GM15510 (cell line): ENCODE data around the gene RAB11FIP5.

Experiments used
- POLR2A ChIP-seq: IDR thresholded peaks from 3 replicates; pipeline ENCODE4 v1.6.1; 2011; ENCODE audit warnings: borderline replicate concordance; ENCODE audit not compliant: insufficient read length; ENCODE audit errors: extremely low read depth

Gene RAB11FIP5

DNA sequence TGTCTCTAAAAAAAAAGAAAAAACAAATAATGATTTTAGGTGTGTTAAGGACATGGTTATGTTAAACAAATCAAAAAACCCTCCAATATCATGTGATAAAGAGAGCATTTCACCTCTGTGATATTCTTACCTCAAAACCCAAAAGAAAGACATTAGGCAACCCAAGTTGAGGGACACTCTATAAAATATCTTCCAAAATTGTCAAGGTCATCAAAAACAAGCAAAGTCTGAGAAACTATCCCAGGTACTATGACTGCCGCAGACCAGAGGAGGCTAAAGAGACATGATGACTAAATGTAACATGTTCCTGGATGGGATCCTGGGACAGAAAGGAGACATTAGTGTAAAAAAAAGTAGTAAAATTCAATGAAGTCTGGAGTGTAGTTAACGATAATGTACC, 45.7 kb downstream of the RAB11FIP5 start:
- no peak for TF ChIP-seq POLR2A

DNA sequence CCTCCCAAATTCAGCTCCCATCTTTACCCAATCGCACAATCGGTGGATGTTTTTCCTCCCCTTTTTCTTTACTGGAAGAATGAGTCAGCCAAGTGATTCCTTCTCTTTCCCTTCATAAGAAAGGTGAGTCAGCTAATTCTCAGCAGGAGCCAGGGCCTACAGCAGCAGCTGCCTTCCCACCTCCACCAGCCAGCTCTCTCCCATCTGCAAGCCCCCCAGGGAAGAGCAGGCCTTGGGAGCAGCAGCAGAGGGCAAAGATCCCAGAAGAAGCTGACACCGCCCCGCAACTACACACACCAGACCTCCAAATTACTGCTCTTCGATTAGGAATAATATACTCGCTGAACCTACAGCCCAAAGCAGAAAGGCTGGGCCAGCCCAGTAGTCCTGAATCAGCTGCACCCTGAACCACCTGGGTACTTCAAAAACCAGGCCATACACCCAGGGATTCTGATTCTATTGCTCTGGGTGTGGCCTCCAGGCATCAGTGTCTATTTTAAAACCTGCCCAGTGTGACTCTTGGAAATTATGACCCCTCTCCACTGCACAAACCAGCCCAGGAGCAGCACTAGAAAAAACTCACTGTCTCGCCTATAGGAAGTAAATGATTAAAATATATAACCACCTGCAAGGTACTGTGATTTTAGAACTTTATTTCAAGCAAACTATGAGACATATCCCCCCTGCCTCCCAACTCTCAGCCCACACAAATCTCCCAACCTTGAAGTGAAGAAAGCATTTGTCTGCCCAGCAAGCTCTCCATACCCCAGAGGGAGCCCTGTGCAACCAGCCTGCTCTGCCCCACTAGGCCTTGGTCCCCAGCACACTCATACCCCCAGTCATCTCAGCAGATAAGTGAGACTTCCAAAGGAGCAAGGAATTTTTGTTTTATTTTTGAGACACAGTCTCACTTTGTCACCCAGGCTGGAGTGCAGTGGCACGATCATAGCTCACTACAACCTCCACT, 48.6 kb downstream of the RAB11FIP5 start:
- no peak for TF ChIP-seq POLR2A

DNA sequence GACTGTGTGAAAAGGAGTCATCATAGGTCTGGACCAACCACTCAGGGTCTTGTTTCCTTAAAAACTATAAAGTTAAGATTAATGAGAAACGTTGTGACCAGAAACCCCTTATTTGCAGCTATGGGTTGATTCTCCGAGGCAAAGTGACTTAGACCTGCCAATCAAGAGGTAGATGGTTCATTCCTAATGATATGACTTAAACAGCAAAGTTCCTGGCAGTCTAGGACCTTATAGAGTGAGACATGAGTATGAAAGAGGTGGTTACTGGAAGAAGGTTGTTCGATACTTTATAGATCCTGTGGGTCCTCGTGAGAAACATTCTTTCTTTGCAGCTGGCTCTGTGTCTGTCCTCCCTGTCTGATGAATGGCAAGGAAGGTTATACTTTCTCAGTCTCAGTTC, 49.3 kb downstream of the RAB11FIP5 start:
- no peak for TF ChIP-seq POLR2A

DNA sequence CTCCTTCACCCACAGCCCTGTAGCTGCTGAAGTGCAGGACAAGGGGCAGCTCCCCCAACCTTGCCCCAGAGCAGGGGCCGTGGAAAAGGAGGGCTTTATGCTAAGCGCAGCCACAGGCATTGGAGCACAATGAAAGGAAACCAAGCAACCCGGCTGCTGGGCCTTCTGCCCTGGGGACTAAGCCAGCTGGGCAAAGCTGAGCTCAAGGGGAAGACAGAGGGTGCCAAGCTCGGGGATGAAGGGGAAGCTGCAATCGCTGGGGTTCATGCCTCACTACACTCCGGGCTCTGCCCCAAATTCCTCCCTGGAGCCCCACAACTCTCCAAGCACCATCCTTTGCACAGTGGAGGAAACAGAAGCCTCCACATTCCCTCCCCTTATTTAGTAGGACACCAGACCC, 53.6 kb downstream of the RAB11FIP5 start:
- TF ChIP-seq POLR2A: no peak

DNA sequence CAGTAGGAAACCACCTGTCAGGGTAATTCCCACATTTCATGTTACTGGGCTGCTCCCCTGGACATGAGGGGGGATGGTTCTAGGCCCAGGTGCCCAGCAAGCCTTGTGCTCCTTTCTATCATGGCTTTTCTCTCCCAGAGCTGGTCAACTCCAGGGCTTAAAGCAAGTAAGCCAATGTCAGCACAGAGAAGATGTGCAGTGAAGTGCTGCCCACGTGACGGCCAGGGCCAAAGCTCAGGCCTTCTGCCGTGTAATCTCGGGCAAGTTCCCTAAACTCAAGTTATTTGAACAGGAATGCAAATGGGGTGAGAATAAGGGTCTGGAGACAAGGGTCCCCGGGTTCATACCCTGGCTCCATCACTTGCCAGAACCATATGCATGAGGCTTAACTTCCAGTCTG, 57.8 kb downstream of the RAB11FIP5 start:
- TF ChIP-seq POLR2A: no peak

DNA sequence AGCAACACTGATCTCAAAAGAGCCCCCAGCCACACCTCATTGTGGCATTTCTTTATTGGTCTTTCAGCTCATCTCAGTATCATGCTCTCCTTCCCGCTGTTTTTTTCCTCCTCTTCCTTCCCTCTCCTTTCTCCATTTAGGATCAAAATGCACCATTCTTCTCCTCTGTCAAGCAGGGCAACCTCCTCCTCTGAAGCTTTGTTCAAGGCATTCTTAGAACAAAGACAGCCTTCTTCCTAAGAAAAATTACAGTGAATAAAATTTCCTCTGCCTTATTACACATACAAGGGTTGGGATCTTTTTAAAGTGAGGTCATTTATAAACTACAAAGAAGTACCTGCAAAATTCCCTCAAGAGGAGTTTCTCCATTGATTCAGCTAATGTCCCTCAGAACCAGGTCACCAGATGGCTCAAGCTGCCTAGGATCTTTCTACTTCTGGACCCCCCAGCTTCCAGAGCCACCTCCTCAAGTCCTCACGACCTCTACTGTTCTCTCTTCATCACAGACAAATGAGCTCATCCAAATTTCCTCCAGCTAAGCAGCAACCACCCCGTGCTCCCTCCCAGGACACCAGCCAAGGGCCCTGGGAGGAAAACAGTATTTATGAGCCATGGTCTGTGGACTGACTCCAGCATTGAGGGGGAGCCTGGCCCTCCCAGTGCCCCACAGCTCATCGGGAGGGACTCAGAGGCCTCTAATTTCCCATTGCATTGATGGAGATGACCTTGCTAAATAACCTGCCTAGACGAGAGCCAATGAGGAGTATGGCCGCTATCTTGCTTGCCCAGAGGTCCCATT, 59.2 kb downstream of the RAB11FIP5 start:
- TF ChIP-seq POLR2A: no peak

DNA sequence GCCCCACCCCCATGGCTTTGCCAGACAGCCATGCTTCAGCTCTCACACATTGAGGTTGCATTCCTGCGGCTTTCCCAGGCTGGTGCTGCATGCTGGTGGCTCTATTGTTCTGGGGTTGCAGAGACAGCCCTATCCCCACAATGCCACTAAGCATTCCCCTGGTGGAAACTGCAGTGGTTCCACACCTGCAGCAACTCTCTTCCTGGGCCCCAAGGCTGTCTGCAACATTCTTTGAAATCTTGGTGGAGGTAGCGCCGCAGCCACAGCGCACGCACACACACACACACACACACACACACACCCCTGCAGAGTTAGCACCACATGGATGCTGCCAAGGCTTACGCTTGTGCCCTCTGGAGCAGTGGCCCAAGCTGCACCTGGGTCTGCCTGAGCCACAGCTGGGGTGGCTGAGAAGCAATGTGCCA, 62.6 kb downstream of the RAB11FIP5 start:
- no peak for TF ChIP-seq POLR2A

DNA sequence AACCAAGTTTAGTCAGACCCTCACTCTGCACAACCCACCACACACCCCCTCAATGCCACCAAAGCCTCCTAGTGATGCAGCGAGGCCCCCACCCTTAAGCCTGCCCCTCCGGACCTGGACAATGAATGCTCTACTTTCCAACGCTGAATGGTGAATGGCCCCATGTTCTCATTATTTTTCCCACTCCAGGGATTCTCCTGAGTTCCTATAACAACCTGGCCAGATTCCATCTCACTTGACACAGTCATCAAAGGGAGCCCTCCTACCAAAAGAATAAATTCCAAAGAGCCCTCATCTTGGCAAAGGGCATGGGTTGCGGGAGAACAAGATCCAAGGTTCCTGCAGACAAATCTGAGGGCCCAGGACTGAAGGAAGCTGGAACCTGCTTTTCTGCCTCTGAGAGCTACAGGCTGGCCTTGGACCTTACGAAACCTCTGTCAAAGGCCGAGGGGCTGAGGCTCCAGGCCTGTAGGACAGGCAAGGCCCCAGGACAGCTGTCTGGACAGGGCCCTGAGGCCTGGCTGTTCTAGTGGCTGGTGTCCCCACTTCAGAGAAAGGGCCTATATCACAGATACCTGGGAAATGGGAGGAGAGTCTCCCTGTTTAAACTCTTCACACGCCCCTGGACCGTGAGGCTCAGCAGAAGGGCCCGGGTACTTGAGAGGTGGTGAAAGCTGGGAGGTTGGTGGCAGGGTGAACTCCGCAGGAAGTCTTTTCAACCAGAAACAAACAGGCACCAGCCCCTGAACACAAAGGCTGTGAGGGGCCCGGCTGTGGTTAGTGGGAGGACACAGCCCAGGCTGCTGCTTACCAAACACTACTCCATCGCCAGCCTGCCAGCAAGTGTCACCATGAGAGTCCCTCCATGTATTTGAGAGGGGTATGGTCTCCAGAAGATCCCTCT, 68.6 kb downstream of the RAB11FIP5 start:
- TF ChIP-seq POLR2A: no peak

DNA sequence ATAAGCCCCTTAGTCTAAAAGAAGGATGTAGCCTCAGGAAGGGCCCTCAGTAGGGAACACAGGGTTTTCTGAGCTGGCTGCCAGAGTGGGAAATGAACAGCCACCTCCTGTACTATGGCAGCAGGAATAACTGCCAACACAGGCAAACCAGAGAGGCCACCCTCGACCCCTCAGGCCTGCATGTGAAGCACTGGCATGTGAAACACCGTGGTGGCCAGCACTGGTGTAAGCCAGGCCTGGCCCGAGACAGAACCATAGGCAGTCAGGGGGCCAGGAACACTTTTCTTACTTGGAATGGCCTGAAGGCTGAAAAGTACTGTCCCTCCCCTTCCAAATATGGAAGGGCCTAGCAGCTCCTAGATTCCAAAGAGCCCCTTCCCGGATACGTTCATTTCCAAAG, 69.5 kb downstream of the RAB11FIP5 start:
- no peak for TF ChIP-seq POLR2A

DNA sequence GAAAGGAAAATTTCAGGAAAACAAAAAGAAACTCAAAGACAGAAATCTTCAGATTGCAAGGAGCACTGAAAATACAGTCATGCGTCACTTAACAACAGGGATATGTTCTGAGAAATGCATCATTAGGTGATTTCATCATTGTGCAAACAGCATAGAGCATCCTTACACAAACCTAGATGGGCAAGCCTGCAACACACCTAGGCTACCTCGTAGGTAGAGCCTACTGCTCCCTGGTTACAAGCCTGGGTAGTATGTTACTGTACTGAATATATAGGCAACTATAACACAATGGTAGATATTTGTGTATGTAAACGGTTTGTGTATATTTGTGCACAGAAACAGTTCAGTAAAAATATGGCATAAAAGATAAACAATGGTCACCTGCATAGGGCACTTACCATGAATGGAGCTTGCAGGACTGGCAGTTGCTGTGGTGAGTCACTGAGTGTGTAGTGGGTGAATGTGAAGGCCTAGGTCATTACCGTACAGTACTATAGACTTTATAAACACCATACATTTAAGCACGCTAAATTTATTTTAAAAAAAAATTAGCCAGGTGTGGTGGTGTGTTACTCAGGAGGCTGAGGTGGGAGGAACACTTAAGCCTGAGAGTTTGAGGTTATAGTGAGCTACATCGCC, 74.7 kb downstream of the RAB11FIP5 start:
- no peak for TF ChIP-seq POLR2A

DNA sequence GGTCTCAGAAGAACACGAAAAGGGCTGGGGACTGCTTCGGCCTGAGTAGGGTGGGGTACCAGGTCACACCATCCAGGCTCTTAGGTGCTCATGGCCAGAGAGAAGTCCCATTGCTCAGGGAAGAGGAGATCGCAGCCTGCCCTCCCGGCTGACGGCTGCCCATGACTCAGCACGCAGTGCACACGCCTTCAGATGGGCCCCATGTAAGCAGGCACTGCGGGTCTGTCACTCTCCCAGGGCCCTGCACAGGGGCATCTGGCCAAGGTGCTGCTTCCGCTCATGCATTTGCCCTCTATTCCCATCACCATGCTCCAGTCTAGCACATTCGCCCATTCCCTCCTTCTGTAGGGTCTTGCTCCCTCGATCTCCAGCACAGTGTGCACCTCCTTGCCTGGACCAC, 76.0 kb downstream of the RAB11FIP5 start:
- no peak for TF ChIP-seq POLR2A

DNA sequence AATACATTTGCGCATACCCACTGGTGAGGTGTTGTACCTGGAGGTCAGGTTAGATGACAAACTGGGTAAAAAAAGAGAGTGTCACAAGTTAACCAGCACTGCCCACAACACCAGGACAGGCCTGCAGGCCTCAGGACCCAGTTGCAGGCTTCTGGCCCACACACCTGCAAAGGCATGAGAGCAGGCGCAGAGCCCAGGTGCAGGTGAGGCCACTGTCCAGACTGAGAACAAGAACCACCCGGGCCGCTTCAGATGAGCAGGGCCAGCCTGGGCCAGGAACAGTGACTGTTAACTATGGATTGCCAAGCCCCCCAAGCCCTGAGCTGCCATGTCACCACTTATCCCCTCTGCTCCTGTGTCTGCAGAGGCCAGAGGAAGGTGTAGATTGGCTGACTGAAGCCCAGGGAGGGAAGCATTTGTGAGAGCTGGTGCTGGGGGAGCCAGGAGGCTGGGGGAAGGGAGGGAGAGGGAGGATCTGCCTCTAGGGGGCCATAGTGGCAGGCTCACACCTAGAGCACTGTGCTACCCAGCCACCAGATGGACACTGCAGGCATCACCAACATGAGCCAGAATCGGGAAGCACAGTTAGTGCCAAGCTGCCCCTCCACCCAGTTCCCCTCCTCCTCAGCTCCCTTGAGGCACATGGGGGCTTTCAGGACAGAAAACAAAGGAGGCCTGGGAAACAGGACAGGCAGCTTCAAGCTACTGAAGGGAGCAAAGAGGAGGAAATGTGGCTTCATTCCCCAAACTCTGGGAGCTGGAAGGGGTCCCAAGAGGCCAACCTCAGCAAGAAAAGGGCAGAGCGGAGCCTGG, 76.6 kb downstream of the RAB11FIP5 start:
- no peak for TF ChIP-seq POLR2A

DNA sequence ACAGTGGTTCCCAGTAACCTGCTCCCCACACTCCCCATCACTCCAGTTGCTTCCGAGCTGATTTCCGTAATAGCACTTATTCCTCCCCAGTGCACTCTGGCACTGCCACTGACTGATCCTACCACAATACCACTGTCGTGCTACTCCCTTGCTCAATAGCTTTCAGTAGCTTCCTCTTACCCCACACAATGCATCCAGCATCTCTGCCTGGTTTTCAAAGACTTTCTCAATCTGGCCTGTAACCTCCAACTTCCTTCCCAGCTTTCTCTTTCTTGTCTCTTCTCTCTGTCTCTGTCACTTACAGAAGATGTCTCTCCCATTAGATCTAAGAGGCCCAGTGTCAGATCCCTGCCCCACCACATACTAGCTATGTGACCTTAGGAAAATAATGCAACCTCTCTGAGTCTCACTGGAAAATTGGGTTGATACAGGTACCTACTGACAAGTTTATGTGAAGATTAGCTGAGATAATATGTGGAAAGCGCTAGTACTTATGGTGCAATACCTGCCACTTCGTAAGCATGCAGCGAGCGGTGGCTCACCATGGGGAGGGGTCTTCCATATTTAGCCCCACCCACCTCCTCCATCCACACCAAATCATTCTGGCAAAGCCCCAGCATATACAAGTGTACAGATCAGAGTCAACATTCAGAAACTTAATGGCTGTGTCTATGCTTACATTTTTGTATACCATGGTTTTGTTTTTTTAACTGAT, 77.9 kb downstream of the RAB11FIP5 start:
- TF ChIP-seq POLR2A: no peak

DNA sequence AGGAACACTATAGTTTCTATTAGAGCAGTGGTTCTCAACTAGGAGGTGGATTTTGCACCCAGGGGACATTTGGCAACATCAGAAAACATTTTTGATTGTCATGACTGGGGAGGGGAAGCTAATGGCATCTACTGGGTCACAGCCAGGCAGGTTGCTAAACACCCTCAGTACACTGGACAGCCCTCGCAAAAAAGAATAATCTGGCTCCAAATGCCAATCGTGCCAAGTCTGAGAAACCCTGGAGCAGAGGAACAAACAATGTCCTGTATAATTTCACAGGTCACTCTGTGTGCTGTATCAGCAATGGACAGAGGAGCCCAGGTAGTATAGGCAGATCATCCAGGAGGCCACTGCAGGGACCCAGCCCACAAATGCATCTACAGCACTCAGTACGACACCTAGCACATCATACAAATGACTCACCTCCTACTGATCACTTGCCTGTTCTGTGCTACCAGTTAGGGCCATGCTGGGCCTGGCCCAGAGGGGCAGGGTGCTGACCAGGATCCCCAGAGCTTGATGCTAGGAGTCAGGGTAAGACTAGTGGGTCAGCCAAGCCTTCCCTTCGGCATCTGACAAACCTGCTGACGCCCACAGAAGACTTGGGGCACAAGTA, 78.9 kb downstream of the RAB11FIP5 start:
- no peak for TF ChIP-seq POLR2A
